ENCODE results near the gene ASCC2. TPM values are rescaled to one million over a fixed set of nuclear protein-coding genes. Genes with fewer than 3 reads are reported as not detected.

Gene ASCC2
- total RNA-seq, 1 donor from 2014 or later: 41.7 TPM

DNA sequence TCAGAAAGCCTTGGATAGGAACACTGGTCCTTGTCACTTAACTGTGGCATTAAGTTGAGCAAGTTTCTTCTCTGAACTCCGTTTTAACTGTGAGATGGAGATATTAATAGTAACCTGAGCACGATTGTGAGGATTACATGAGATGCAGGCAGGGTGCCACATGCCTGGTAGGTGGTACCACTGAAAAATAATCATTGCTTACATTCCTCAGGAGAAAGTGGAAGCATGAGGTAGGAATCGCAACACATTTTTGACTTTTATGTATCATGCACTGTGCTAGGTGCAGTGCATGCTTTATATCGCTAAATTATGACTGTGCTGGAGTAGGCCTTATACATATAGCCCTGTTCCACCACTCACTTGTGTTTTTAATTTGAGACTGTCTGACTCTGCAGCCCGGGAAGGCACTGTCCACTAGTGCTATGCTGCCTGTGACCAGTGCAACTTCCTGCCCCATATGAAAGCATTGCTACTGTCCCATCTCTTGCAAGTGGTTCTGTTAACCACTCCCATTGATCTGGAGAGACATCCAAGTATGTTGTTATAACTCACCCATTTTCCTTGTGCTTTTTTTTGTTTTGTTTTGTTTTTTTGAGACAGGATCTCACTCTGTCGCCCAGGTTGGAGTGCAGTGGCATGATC is 69.9 kb downstream of the ASCC2 start:
- Histone ChIP-seq H3K4me3 (ENCODE audit: low read depth, low read length) (peak overlapping the region; percentile 91), H3K27me3 (ENCODE audit: control insufficient read depth, insufficient read depth, low read length) (no peaks in the 10 kb centered on the region), H3K36me3 (ENCODE audit: control insufficient read depth, insufficient read depth, low read length) (no peaks in the 10 kb centered on the region)
- no peak for DNase-seq (ENCODE audit: low read depth)
- TF ChIP-seq, protein P1, sequence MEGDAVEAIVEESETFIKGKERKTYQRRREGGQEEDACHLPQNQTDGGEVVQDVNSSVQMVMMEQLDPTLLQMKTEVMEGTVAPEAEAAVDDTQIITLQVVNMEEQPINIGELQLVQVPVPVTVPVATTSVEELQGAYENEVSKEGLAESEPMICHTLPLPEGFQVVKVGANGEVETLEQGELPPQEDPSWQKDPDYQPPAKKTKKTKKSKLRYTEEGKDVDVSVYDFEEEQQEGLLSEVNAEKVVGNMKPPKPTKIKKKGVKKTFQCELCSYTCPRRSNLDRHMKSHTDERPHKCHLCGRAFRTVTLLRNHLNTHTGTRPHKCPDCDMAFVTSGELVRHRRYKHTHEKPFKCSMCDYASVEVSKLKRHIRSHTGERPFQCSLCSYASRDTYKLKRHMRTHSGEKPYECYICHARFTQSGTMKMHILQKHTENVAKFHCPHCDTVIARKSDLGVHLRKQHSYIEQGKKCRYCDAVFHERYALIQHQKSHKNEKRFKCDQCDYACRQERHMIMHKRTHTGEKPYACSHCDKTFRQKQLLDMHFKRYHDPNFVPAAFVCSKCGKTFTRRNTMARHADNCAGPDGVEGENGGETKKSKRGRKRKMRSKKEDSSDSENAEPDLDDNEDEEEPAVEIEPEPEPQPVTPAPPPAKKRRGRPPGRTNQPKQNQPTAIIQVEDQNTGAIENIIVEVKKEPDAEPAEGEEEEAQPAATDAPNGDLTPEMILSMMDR (IDR thresholded peaks at IDR 0.05; ENCODE audit: insufficient read depth, low read length, poor library complexity, severe bottlenecking): no peak

DNA sequence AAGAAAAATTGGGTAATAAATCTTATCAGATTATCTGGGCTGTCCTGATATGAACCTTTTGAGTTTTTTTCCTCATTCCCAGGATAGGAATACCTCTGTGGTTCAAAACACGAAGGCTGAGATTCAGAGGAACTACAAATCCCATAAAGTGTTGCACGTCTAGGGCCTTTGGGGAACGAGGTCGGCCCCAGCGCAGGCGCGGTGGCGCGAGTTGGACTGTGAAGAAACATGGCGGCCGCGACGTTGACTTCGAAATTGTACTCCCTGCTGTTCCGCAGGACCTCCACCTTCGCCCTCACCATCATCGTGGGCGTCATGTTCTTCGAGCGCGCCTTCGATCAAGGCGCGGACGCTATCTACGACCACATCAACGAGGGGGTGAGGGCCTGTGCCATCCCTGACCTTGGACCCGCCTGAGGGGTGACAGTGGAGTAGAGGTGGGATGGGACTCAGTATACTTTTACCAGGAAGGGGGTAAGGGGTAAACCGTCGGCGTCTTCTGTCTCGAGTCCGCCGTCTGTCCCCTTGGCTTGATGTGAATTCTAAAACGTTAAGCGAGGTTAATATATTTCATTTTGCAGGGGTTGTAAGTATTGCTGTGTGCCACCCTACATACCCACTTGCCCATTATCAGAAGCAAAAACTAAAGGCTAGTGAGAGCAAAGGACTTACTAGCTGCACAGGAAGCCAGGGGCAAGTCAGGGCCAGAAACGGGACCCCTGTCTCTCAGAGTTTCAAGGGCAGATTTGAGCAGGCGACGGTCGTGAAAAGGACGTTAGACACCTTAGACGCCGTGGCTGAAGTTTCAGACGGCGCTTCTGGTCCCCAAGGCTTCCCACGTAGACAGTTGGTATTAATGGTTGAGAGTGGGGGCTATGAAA is 70.7 kb downstream of the ASCC2 start, which contains the start of gene UQCR10:
UQCR10 (plus strand) TSS at position 199 of the 881 bp plus-strand sequence; CDS start at position 229, 30 bp downstream.
- TF ChIP-seq, protein P1 (IDR thresholded peaks at IDR 0.05; ENCODE audit: insufficient read depth, low read length, poor library complexity, severe bottlenecking): no peak
- H3K36me3 ChIP-seq (ENCODE audit: control insufficient read depth, insufficient read depth, low read length): no peaks in the 10 kb centered on the region
- H3K4me3 ChIP-seq (ENCODE audit: low read depth, low read length): peak within 1 kb of the TSS; percentile 91
- H3K27me3 ChIP-seq (ENCODE audit: control insufficient read depth, insufficient read depth, low read length): no peaks in the 10 kb centered on the region
- peak; percentile 65 for DNase-seq (ENCODE audit: low read depth)

DNA sequence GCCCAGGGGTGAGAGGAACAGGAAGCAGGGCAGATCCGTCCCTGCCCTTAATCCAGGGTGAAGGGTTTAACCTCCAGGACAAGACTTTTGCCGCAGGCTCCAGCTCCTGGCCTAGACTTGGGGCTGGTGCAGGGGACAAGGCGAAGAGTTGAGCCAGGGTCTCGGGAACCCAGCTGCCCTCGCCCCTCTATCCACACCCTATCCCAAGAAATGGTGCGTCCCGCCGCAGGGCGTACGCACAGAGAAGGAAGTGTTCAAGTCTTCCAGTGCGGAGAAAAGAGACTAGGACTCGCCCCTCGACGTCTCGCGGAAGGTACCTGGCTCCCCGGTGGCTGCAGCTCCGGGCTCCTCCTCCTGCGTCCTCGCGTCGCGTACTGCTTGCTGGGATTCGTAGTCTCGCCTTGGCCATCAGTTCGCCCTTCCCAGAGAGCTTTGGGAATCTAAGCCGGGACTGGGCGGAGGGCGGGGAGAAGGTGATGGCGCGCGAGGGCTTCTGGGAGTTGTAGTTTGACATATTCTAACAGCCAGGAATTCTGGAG is 71.4 kb downstream of the ASCC2 start, which contains the start of gene ZMAT5:
ZMAT5 (minus strand) TSS at position 376 of the 539 bp plus-strand sequence. CDS start 18,463 bp downstream, outside the sequence.
- H3K36me3 ChIP-seq (ENCODE audit: control insufficient read depth, insufficient read depth, low read length): no peaks in the 10 kb centered on the region
- peak; percentile 94 for DNase-seq (ENCODE audit: low read depth)
- no peaks in the 10 kb centered on the region for H3K27me3 ChIP-seq (ENCODE audit: control insufficient read depth, insufficient read depth, low read length)
- H3K4me3 ChIP-seq (ENCODE audit: low read depth, low read length): peak within 1 kb of the TSS; percentile 91
- TF ChIP-seq, protein P1 (IDR thresholded peaks at IDR 0.05; ENCODE audit: insufficient read depth, low read length, poor library complexity, severe bottlenecking): no peak

DNA sequence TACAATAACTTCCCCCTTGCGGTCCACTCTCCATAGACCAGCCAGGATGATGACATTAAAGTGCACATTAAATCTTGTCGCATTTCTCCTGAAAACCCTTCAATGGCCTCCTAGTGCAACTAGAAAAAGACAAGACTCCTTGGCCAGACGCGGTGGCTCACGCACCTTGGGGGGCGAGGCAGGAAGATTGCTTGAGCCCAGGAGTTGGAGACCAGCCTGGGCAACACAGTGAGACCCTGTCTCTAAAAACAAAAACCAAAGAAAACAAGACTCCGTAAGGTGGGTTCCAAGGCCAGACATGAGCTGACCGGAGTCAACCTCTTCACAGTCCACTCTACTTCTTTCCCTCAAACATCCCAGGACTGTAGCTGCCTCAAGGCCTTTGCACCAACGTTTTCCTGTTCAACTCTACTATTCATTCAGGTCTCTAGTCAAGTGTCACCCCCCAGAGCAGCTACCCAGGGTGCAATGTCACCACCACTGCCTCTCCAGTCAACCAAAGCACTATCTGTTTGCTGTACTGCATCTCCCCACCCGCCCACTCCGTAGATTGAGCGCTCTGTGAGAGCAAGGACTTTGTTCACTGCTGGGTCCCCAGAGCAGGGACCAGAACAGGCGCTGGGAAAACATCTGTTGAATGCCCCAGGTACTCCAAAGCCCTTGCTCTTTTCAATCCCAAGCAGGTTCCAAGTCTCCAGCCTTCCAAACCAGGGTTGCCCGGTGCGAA is 72.0 kb downstream of the ASCC2 start:
- TF ChIP-seq, protein P1 (IDR thresholded peaks at IDR 0.05; ENCODE audit: insufficient read depth, low read length, poor library complexity, severe bottlenecking): no peak
- Histone ChIP-seq H3K27me3 (ENCODE audit: control insufficient read depth, insufficient read depth, low read length) (no peaks in the 10 kb centered on the region), H3K4me3 (ENCODE audit: low read depth, low read length) (peak overlapping the region; percentile 73), H3K36me3 (ENCODE audit: control insufficient read depth, insufficient read depth, low read length) (no peaks in the 10 kb centered on the region)
- no peak for DNase-seq (ENCODE audit: low read depth)

DNA sequence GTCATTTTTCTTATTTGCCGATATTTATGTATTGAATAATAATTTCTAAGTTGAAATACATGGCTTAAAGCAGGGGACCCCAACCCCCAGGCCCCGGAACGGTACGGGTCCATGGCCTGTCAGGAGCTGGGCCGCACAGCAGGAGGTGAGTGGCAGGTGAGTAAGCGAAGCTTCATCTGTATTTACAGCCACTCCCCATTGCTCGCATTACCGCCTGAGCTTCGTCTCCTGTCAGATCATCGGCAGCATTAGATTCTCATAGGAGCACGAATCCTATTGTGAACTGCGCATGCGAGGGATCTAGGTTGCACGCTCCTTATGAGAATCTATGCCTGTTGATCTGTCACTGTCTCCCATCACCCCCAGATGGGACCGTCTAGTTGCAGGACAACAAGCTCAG is 75.8 kb downstream of the ASCC2 start:
- no peaks in the 10 kb centered on the region for H3K27me3 ChIP-seq (ENCODE audit: control insufficient read depth, insufficient read depth, low read length)
- TF ChIP-seq, protein P1 (IDR thresholded peaks at IDR 0.05; ENCODE audit: insufficient read depth, low read length, poor library complexity, severe bottlenecking): no peak
- H3K36me3 ChIP-seq (ENCODE audit: control insufficient read depth, insufficient read depth, low read length): no peaks in the 10 kb centered on the region
- DNase-seq (ENCODE audit: low read depth): no peak
- H3K4me3 ChIP-seq (ENCODE audit: low read depth, low read length): no peak overlapping the region

Measured in kidney epithelial cell (primary cell).